WERI-Rb-1 (cell line): ENCODE data around the gene NUP62.

Experiments used
- DNase-seq: peaks from one replicate; pipeline ENCODE4 v3.0.0-alpha.2; 2020
- H3K27ac ChIP-seq: fragments of 250-450 bp; sonication (Bioruptor Pico); 2 replicates; pipeline ENCODE4 v1.5.1; 2020; ENCODE audit warnings: mild to moderate bottlenecking, moderate library complexity
- H3K27me3 ChIP-seq: fragments of 250-450 bp; sonication (Bioruptor Pico); 2 replicates; pipeline ENCODE4 v1.5.1; 2021; ENCODE audit warnings: mild to moderate bottlenecking, low read depth, moderate library complexity; ENCODE audit not compliant: insufficient read depth, severe bottlenecking
- H3K36me3 ChIP-seq: fragments of 250-450 bp; sonication (Bioruptor Pico); 2 replicates; pipeline ENCODE4 v1.5.1; 2020; ENCODE audit warnings: mild to moderate bottlenecking, moderate library complexity
- H3K4me3 ChIP-seq: 2 replicates; pipeline ENCODE4 v1.5.1; 2011; ENCODE audit warnings: low read depth, mild to moderate bottlenecking, control low read depth, low read length
- H3K9me3 ChIP-seq: fragments of 250-450 bp; sonication (Bioruptor Pico); 2 replicates; pipeline ENCODE4 v1.5.1; 2021; ENCODE audit warnings: mild to moderate bottlenecking, moderate library complexity; ENCODE audit not compliant: severe bottlenecking
- CTCF ChIP-seq: IDR thresholded peaks from 2 replicates; pipeline ENCODE4 v1.5.1; 2011; ENCODE audit warnings: low read depth, mild to moderate bottlenecking, control low read depth, inconsistent platforms, low read length

The NUP62 gene

GRCh38 chr19:49861107-49861506 is 68.2 kb downstream of the NUP62 start:
- H3K4me3 ChIP-seq, result no peak overlapping the region
- no peak for TF ChIP-seq CTCF
- H3K27ac ChIP-seq, result peak overlapping the region; percentile 33; the same call in 1 of the 2 replicates
- peaks cover 88% of the 10 kb centered on the region for H3K36me3 ChIP-seq
- DNase-seq, result peak; percentile 34
- H3K27me3 ChIP-seq, result no peaks in the 10 kb centered on the region
- H3K9me3 ChIP-seq, result no peaks in the 10 kb centered on the region

- Histone ChIP-seq H3K27ac (peak overlapping the region; percentile 33), H3K4me3 (no peak overlapping the region), H3K9me3 (no peaks in the 10 kb centered on the region), H3K36me3 (peaks cover 91% of the 10 kb centered on the region), H3K27me3 (no peaks in the 10 kb centered on the region)
- DNase-seq, result no peak
- no peak for TF ChIP-seq CTCF
Measured at GRCh38 chr19:49860336-49861102, 68.8 kb downstream of the NUP62 start.

GRCh38 chr19:49859682-49860335 is 69.5 kb downstream of the NUP62 start:
- peak; percentile 24 for DNase-seq
- no peaks in the 10 kb centered on the region for H3K27me3 ChIP-seq
- TF ChIP-seq CTCF, result no peak
- no peak overlapping the region for H3K4me3 ChIP-seq
- peaks cover 96% of the 10 kb centered on the region for H3K36me3 ChIP-seq
- no peak overlapping the region for H3K27ac ChIP-seq
- no peaks in the 10 kb centered on the region for H3K9me3 ChIP-seq

- peak; percentile 41 for DNase-seq
- TF ChIP-seq CTCF, result no peak
- H3K27me3 ChIP-seq, result no peaks in the 10 kb centered on the region
- H3K4me3 ChIP-seq, result no peak overlapping the region
- no peaks in the 10 kb centered on the region for H3K9me3 ChIP-seq
- peaks cover 94% of the 10 kb centered on the region for H3K36me3 ChIP-seq
- H3K27ac ChIP-seq, result no peak overlapping the region
Measured at GRCh38 chr19:49858088-49858985, 71.0 kb downstream of the NUP62 start.

GRCh38 chr19:49857838-49858087 is 71.5 kb downstream of the NUP62 start:
- Histone ChIP-seq H3K4me3 (no peak overlapping the region), H3K27ac (no peak overlapping the region), H3K27me3 (no peaks in the 10 kb centered on the region), H3K36me3 (peaks cover 90% of the 10 kb centered on the region), H3K9me3 (no peaks in the 10 kb centered on the region)
- no peak for DNase-seq
- no peak for TF ChIP-seq CTCF
